Activated T-helper 2 cell treated with anti-CD3 and anti-CD28 coated beads, Interferon-gamma antibody, Interleukin-2, Interleukin-4, amounts not matched to agents 10 μg/mL and 5 μg/mL and 100 μg/mL, durations not matched to agents 14 hours and 24 hours and 36 hours (primary cell): ENCODE measurements around the gene ART4. TPM values are rescaled to one million over a fixed set of nuclear protein-coding genes. Genes with fewer than 3 reads are reported as not detected.

Source experiments
- DNase-seq: peaks from one replicate; pipeline ENCODE4 v3.0.0; 2021; ENCODE audit warnings: low spot score
- H3K27ac Mint-ChIP-seq: one replicate; pipeline ENCODE4 v1.8.0; 2021; ENCODE audit warnings: mixed read lengths
- H3K27me3 Mint-ChIP-seq: one replicate; pipeline ENCODE4 v1.8.0; 2021; ENCODE audit warnings: low read depth, mixed read lengths
- H3K36me3 Mint-ChIP-seq: one replicate; pipeline ENCODE4 v1.8.0; 2021; ENCODE audit warnings: low read depth, mixed read lengths
- H3K4me1 Mint-ChIP-seq: one replicate; pipeline ENCODE4 v1.8.0; 2021; ENCODE audit warnings: low read depth, mixed read lengths
- H3K4me3 Mint-ChIP-seq: one replicate; pipeline ENCODE4 v1.8.0; 2021; ENCODE audit warnings: low read depth, mild to moderate bottlenecking, moderate library complexity, mixed read lengths
- H3K9me3 Mint-ChIP-seq: one replicate; pipeline ENCODE4 v1.8.0; 2021; ENCODE audit warnings: mixed read lengths
- intact Hi-C: fragments of 100-400 bp; cut with micrococcal nuclease; formaldehyde crosslinking; loops from one replicate; pipeline ENCODE4 v1.15.1; 2023
- total RNA-seq: library from RNA; stranded (reverse); gene quantifications from 2 replicates; pipeline ENCODE4 v1.2.3, GENCODE V29; 2022

ART4 gene
- total RNA-seq, 1 donor from 2014 or later, result not detected

DNA sequence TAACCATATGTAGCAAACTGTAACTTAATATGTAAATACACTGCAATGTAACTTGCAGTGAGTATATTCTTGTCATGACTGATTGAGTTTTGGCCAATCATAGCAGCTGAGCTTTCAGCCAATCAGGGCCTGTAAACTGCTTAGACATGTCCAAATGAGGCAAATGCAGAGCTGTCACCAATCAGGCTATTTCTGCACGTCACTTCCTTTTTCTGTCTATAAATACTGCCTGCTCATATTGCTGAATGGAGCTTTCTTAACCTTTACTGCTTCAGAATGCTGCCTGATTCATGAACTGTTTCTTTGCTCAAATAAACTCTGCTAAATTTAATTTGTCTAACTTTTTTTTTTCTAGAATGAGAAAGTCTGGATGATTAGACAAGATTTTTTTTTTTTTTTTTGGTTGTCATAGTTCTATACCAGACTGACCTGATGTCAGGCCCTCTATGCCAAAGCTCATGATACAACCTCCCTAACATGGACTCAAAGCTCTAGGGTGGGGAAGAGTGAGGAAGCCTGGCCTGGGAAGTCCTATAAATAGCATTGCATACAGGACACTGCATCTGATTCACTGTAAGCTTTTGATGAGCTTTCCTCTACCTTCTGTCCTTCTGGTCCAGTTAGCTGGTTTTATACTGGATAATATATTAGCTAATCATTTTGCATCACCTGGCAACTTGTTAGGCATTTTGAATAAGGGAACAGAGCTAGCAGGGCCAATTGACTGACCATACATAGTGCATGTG, 30.3 kb upstream of the ART4 start:
- no peak for DNase-seq
- no peaks in the 10 kb centered on the region for H3K27me3 Mint-ChIP-seq
- intact Hi-C loops, result no loop called here
- no peaks in the 10 kb centered on the region for H3K4me1 Mint-ChIP-seq
- no peak overlapping the region for H3K27ac Mint-ChIP-seq
- H3K9me3 Mint-ChIP-seq, result no peaks in the 10 kb centered on the region
- H3K4me3 Mint-ChIP-seq, result no peak overlapping the region
- H3K36me3 Mint-ChIP-seq, result no peaks in the 10 kb centered on the region

DNA sequence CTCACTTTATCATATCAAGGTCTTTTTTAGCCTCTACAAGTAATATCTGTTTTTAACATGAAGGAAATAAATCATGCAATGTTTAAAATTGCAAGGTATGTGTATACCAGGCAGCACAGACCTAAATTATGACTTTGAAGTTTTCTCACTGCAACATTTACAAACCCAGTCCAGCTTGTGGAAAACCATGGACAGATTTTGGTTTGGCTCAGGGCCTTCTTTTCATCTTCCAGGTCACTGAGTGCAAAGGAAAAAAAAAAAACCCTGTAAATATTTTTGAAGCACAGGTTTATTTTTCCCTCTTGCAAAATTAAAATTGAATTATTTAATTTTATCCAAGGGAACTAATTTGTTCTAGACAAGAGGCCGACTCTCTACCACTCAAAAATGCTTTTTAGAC, 28.6 kb upstream of the ART4 start:
- Mint-ChIP-seq H3K36me3 (no peaks in the 10 kb centered on the region), H3K27ac (no peak overlapping the region), H3K27me3 (no peaks in the 10 kb centered on the region), H3K4me1 (no peaks in the 10 kb centered on the region), H3K9me3 (peaks cover 5% of the 10 kb centered on the region), H3K4me3 (no peak overlapping the region)
- intact Hi-C loops, result no loop called here
- DNase-seq, result no peak

DNA sequence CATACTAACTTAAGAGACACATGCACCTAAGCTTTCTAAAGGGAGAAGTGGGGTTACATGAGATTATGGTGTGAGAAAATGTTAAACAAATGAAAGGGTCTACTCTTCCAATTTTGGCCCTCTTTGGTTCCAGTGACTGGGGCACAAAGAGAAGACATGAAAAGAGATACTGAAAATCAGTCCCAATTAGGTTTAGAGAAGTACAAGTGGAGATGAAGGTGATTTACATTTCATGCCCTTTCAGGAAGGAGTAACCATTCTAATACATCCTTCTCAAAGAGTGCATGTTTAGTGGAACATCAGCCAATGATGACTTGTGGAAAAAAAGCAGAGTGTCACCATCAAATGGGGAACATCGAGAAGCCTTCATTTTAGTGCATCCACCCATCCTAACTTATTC, 27.9 kb upstream of the ART4 start:
- Mint-ChIP-seq H3K27me3 (no peaks in the 10 kb centered on the region), H3K4me3 (no peak overlapping the region), H3K27ac (no peak overlapping the region), H3K36me3 (no peaks in the 10 kb centered on the region), H3K9me3 (peaks cover 5% of the 10 kb centered on the region), H3K4me1 (no peaks in the 10 kb centered on the region)
- intact Hi-C loops, result no loop called here
- no peak for DNase-seq

DNA sequence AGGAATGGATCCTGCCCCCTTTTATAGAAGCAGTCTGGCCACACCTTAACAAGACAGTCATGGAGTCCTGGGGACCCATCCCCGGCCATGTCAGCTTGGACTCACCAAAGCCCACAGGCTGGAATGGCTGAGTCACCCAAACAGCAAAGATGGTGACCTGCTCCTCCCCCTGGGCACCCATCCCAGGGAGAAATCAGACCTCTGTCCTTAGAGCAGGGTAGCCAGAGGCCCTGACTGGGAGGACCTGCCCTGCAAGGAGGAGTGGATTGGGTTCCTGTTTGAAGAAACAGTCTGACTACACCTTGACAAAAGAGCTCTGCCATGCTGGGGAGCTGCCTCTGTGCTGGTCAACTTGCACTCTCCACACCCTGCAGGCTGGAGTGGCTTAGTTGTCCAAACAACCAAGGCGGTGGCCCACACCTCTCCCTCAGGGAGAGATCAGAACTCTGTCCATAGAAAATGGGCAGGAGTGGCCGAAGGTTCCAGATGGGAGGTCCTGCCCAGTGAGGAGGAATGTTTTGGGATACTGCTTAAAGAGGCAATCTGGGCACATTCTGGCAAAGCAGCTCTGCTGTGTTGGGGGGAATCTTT, 25.7 kb upstream of the ART4 start:
- DNase-seq, result no peak
- Mint-ChIP-seq H3K27me3 (no peaks in the 10 kb centered on the region), H3K27ac (no peak overlapping the region), H3K4me1 (no peaks in the 10 kb centered on the region), H3K36me3 (no peaks in the 10 kb centered on the region), H3K9me3 (peaks cover 5% of the 10 kb centered on the region), H3K4me3 (no peak overlapping the region)
- intact Hi-C loops, result no loop called here

DNA sequence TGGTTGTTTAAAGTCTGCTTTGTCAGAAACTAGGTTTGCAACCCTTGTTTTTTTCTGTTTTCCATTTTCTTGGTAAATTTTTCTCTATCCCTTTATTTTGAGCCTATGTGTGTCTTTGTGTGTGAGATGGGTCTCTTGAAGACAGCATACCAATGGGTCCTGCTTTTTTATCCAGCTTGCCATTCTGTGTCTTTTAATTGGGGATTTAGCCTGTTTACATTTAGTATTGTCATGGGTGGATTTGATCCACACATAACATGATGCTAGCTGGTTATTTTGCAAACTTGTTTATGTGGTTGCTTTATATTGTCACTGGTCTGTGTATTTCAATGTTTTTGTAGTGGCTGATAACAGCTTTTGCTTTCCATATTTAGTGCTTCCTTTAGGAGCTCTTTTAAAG, 17.2 kb upstream of the ART4 start:
- DNase-seq, result no peak
- Mint-ChIP-seq H3K27me3 (peaks cover 1% of the 10 kb centered on the region), H3K36me3 (no peaks in the 10 kb centered on the region), H3K27ac (no peak overlapping the region), H3K4me3 (no peak overlapping the region), H3K9me3 (peaks cover 24% of the 10 kb centered on the region), H3K4me1 (no peaks in the 10 kb centered on the region)
- intact Hi-C loops, result no loop called here

DNA sequence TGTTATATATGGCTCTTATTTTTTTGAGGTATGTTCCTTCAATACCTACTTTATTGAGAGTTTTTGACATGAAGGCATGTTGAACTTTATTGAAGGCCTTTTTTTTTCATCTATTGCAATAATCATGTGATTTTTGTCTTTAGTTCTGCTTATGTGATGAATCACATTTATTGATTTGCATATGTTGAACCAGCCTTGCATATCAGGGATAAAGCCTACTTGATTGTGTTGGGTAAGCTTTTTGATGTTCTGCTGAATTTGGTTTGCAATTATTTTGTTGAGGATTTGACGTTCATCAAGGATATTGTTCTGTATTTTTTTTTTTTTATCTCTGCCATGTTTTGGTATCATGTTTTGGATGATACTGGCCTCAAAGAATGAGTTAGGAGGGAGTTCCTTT, 15.2 kb upstream of the ART4 start:
- Mint-ChIP-seq H3K36me3 (no peaks in the 10 kb centered on the region), H3K27ac (no peak overlapping the region), H3K4me3 (no peak overlapping the region), H3K4me1 (no peaks in the 10 kb centered on the region), H3K27me3 (peaks cover 1% of the 10 kb centered on the region), H3K9me3 (peaks cover 24% of the 10 kb centered on the region)
- DNase-seq, result no peak
- intact Hi-C loops, result no loop called here

DNA sequence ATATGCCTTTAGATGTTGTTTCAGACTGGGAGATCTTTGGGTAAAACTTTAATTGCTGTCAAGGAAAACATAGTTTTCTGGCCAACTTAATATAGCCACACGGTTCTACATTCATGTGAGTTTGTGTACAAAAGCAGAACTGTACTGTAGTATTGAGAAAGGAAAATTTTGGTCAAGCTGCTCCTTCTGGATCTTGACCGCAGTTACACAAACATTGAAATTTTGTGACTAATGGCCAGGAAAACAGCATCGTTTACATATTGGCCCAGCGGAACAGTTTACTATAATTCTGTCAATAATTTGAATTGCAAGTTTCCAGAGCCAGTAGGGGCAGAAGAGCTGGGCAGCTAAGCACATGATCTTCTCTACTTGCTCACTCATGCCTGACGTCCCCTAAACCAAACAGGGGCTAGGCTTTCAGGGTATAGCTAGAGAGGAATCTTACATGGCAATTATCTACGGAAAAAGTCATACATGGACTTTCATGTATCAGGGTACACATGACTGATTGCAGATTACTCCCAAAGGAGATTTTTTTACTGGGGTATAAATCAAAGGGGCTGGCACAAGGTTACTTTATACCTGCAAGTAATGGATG, 11.4 kb upstream of the ART4 start:
- peaks cover 12% of the 10 kb centered on the region for H3K9me3 Mint-ChIP-seq
- no peaks in the 10 kb centered on the region for H3K36me3 Mint-ChIP-seq
- peaks cover 1% of the 10 kb centered on the region for H3K27me3 Mint-ChIP-seq
- H3K4me3 Mint-ChIP-seq, result no peak overlapping the region
- no peaks in the 10 kb centered on the region for H3K4me1 Mint-ChIP-seq
- DNase-seq, result no peak
- H3K27ac Mint-ChIP-seq, result no peak overlapping the region
- intact Hi-C loops, result no loop called here

DNA sequence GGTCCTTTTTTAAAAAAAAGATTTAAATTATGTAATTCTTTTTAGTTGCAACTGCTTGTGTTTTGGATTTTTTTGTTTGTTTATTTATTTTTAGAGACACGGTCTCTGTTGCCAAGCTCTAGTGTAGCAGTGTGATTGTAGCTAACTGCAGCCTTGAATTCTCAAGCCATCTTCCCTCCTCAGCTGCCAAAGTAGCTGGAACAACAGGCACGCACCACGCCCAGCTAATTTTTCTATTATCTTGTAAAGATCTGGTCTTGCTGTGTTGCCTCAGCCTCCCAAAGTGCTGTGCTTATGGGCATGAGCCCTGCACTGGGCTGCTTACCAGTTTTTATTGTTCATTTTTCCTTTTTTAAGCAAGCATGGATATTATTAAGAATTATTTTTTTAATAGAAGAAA, 10.6 kb upstream of the ART4 start:
- Mint-ChIP-seq H3K36me3 (no peaks in the 10 kb centered on the region), H3K27me3 (peaks cover 1% of the 10 kb centered on the region), H3K4me3 (no peak overlapping the region), H3K27ac (no peak overlapping the region), H3K4me1 (no peaks in the 10 kb centered on the region), H3K9me3 (peaks cover 6% of the 10 kb centered on the region)
- intact Hi-C loops, result no loop called here
- no peak for DNase-seq

DNA sequence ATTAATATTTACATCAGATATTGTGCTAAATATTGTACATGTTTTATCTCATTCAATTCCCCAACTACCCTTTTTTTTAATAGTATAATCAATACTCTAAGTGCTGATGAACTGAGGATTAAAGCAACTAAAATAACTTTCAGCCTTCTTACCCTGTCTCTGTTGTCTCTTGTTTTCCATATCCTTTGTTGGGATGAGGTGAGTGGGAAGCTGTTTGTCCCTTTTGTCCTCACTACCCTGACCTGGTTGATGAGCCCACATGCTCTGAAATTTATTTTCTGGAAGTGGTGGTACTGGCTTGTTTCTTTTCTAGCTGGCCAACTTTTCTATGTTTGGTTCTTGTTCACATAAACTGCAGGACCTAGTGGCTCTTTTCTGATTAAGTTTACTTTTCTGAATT, 9.6 kb upstream of the ART4 start:
- Mint-ChIP-seq H3K36me3 (no peaks in the 10 kb centered on the region), H3K4me3 (no peak overlapping the region), H3K27me3 (peaks cover under 1% of the 10 kb centered on the region), H3K4me1 (no peaks in the 10 kb centered on the region), H3K27ac (no peak overlapping the region), H3K9me3 (peaks cover 4% of the 10 kb centered on the region)
- intact Hi-C loops, result no loop called here
- DNase-seq, result no peak

DNA sequence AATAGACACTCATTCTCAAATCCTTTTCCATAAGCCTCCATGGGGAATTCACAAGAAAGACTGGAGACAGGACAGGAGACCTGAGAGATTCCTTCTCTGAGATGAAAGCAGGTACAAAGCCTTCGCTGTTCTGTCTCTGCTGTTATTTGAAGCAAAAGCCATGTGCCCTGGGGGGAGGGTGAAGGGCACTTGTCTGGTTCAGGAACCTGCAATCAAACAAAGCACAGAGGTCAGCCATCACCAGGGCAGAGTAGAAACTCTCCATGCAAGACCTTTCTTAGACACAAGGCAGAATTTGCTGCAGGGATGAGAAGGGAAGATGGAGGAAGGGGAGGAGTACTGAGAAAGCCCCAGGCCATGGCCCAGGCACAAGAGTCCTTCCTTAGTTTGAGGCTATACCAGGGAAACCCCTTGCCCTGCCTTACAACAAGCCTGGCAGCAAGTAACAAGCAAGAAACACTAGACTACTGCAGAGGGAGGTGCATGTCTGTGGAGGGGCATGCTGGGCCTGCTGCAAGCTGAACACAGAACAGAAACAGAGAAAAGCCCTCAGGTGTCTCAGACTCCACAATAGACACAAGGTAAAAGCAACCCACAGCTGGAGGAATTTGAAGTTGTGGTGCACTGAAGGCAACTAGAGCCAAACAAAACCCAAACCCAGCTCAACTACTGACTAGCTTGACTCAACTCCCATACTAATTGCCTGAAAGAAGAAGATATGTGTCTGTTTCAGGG, 7.8 kb upstream of the ART4 start:
- Mint-ChIP-seq H3K4me3 (no peak overlapping the region), H3K9me3 (no peaks in the 10 kb centered on the region), H3K4me1 (peaks cover 2% of the 10 kb centered on the region), H3K36me3 (no peaks in the 10 kb centered on the region), H3K27me3 (no peaks in the 10 kb centered on the region), H3K27ac (no peak overlapping the region)
- intact Hi-C loops, result no loop called here
- DNase-seq, result no peak

DNA sequence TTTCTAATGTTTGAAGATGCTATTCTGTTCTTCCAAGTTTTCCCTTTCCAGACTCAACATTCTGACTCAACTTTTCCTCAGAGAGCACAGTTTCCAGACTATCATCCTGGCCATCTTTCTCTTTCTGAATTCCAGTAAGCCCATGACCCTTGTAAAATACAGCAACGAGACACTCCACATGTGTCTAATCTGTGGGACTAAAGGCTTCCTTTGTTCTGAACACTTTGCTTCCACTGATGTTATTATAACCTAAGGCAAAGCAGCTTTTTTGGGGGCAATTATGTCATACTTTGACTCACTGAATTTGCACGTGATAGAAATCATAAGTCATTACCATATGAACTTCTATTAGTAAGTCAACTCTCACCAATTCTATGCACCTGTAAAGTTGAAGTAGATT, 6.3 kb upstream of the ART4 start:
- Mint-ChIP-seq H3K4me3 (no peak overlapping the region), H3K27me3 (no peaks in the 10 kb centered on the region), H3K27ac (no peak overlapping the region), H3K4me1 (peaks cover 4% of the 10 kb centered on the region), H3K9me3 (no peaks in the 10 kb centered on the region), H3K36me3 (no peaks in the 10 kb centered on the region)
- no peak for DNase-seq
- intact Hi-C loops, result loop anchor here (5.0 kb wide), 1 partner anchor 373 kb away; the partner anchor contains the start of gene RERG

DNA sequence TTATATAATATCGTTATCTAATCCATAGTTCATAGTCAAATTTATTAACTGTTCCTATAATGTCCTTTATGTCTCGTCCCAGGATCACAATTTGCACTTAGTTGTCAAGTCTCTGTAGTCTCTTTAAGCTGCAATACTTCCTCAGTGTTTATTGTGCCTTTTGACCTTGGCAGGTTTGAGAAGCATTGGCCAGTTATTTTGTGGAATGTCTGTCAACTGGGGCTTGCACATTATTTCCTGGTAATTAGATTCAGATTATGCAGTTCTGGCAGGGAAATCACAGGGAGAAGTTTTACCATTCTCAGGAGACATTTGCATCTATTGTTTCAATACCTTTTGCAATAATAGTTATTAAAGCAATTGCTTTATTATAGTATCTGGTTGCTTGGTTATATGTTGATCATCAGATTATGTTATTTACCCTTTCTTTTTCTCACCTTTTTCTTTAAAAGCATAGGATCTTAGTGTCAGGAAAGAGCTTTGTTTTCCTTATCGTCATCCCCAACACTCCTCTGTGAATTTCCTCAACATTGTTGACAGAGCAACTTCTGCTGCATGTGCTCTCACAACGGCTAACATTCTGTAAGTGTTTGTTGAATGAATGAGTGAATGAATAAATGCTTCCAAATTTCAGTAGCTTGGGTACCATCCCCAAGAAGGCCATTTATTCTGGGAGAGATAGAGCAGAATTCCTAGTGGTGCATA, 3.7 kb upstream of the ART4 start:
- Mint-ChIP-seq H3K36me3 (no peaks in the 10 kb centered on the region), H3K27ac (no peak overlapping the region), H3K4me1 (peaks cover 4% of the 10 kb centered on the region), H3K9me3 (no peaks in the 10 kb centered on the region), H3K27me3 (no peaks in the 10 kb centered on the region), H3K4me3 (no peak overlapping the region)
- intact Hi-C loops, result loop anchor here (5.0 kb wide), 1 partner anchor 375 kb away; the partner anchor contains the start of gene RERG
- no peak for DNase-seq
